Measurements from ENCODE around the gene APBB2. TPM values are rescaled to one million over a fixed set of nuclear protein-coding genes. Genes with fewer than 3 reads are reported as not detected.
A peak's percentile ranks its signal among the peaks of the same experiment; 100 is the strongest.

The APBB2 gene
- total RNA-seq (10 to 100 TPM; 22.3 to 35.4 (median 27.8) TPM), polyA plus RNA-seq (10 to 100 TPM in 1 of 2 donors, 1 to 10 TPM in 1; 5.2 to 12.0 TPM)
- long read RNA-seq, donor 1, partial matches to known transcripts: 3 of 11 reads
- long read RNA-seq, donor 1, other reads (novel, unspliced or antisense): 3 of 11 reads
- long read RNA-seq, donor 2, partial matches to known transcripts: 8 of 11 reads
- long read RNA-seq, donor 2, other reads (novel, unspliced or antisense): 3 of 11 reads
- long read RNA-seq, donor 3, full-length matches to known transcripts: 6 of 31 reads
- long read RNA-seq, donor 3, partial matches to known transcripts: 8 of 31 reads
- long read RNA-seq, donor 3, other reads (novel, unspliced or antisense): 17 of 31 reads

DNA sequence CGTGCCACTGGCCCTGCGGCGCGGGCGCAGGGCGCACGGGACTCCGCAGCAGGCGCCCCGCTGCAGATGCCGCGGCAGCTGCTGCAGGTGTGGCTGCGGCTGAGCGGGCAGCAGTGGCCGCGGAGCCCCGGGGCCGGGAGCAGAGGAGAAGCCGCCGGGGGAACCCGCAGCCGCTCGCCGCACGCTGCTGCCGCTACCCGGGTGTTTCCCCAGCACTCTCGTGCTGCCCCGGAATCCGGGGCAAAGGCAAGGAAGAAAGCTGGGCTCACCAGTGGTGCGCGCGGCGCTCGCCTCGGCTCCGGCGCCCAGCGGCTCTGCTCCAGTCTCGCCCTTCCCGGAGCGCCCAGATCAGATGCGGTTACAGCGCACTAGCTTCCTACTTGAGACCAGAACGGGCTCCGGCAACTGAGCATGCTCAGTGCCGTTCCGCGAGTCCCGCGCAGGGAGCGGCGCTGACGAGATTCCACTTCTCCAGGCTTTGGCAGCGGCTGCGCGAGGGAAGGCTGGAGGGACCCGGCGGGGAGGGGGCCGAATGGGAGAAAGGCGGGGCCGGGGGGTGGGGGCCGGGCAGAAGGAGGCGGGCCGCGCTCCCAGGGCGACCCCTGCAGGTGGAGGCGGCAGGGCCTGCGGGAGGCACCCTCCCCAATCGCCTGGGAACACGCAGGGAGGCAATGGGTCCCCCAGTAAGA, at the start of gene APBB2:
TSS of gene APBB2 (minus strand) at position 407 of the 689 bp plus-strand sequence. CDS start 181,288 bp downstream, outside the sequence.
- WGBS, 2 donors: 0% methylated on average over 56 to 71 of the region's 71 CpGs
- intact Hi-C loops (cut with DNase I): loop anchor here (1.0 to 10.0 kb wide), 15 partner anchors 72 to 479 kb away; no protein-coding TSS in a partner anchor
- H3K4me1 ChIP-seq: peaks cover 0 to 69% (median 38%) of the 10 kb centered on the region in 9 donors

DNA sequence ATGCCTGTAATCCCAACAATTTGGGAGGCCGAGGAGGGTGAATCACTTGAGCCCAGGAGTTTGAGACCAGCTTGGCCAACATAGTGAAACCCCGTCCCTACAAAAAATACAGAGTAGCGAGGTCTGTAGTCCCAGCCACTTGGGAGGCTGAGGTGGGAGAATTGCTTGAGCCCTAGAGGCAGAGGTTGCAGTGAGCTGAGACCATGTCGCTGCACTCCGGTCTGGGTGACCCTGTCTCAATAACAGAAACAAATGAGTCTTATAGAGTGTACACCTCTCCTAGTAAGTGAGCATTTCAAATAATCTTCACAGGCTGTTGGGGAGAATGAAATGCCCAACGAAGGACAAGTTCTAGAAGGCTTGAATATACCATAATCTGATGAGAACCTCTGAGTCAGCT, 47.9 kb upstream of the APBB2 start:
- Histone ChIP-seq H3K4me3 (no peak overlapping the region), H3K9me3 (no peaks in the 10 kb centered on the region), H3K27me3 (peaks cover 0 to 26% (median 11%) of the 10 kb centered on the region in 7 donors), H3K4me1 (peaks cover 4 to 10% (median 8%) of the 10 kb centered on the region in 9 donors), H3K27ac (no peak overlapping the region), H3K36me3 (peaks cover 0 to 14% (median 0%) of the 10 kb centered on the region in 9 donors)
- intact Hi-C loops (cut with DNase I): no loop called here
- TF ChIP-seq CTCF (IDR thresholded peaks at IDR 0.05): no peak
- DNase-seq (no peak), ATAC-seq (no peak)
- 93 to 95% methylated on average over 6 of the region's 6 CpGs for WGBS, 2 donors

More for the DNA sequence above, at the start of gene APBB2:
- peak; percentile 93 to 96 (median 94) for ATAC-seq
- peaks cover 0 to 53% (median 0%) of the 10 kb centered on the region in 7 donors for H3K27me3 ChIP-seq
- peaks cover 0 to 3% (median 0%) of the 10 kb centered on the region in 11 donors for H3K9me3 ChIP-seq
- no peaks in the 10 kb centered on the region for H3K36me3 ChIP-seq
- H3K4me3 ChIP-seq: peak within 1 kb of the TSS; percentile 64 to 98 (median 92)
- peak; percentile 84 to 96 (median 94) for TF ChIP-seq CTCF (IDR thresholded peaks at IDR 0.05)
- peak within 1 kb of the TSS; percentile 81 to 96 (median 88) for H3K27ac ChIP-seq
- peak; percentile 95 to 96 for DNase-seq

DNA sequence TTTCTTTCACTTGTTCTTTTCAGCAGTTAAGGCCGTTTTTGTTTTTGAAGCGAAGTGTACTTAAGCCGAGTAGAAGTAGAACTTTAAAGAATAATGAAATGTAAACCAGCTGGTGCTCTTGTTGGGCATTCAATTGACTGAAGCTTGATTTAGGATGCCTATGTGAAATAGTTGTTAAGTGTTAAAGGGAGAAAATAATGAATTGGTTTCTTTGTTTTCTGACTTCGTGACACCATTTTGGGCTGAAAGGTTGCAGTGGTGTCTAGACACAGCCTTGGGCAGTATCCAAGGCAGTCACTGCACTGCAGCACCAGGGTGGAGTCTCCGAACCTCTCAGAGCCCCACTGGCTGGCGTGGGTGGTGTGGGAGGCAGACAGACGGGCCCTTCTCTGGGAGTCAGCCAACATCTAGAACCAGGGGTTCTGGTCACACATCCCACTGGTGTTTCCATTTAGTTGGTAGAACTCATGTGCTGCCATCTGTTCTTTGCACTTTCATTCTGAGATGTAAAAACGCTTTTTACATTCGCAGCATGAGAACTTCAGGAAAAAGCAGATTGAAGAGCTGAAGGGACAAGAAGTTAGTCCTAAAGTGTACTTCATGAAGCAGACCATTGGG, 45.9 kb upstream of the APBB2 start:
- ATAC-seq (no peak), DNase-seq (no peak)
- Histone ChIP-seq H3K27me3 (peaks cover 0 to 46% (median 20%) of the 10 kb centered on the region in 7 donors), H3K4me1 (peaks cover 8 to 21% (median 16%) of the 10 kb centered on the region in 9 donors), H3K4me3 (no peak overlapping the region), H3K9me3 (no peaks in the 10 kb centered on the region), H3K36me3 (peaks cover 0 to 14% (median 0%) of the 10 kb centered on the region in 9 donors), H3K27ac (no peak overlapping the region)
- TF ChIP-seq CTCF (IDR thresholded peaks at IDR 0.05): no peak
- intact Hi-C loops (cut with DNase I): no loop called here
- WGBS, 2 donors: 93 to 96% methylated on average over 9 of the region's 9 CpGs

DNA sequence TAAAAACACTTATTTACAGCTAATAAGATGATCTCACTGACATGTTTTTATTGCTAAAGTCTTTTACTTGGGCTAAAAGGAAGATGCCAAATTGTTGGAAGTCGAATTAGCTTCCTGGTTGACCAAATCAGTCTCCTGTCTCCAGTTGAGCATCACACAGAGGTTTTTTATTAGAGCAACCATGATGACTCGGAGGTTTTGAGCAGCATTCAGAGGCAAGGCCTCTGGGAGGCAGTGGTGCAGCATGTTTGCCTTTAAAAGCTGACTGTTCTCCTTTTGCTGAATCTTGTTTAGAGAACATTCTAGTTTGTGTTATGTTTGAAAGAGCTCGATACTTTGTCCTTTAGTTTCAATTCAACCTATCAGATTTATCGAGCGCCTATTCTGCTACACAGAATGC, 44.4 kb upstream of the APBB2 start:
- Histone ChIP-seq H3K4me3 (no peak overlapping the region), H3K36me3 (peaks cover 0 to 8% (median 0%) of the 10 kb centered on the region in 9 donors), H3K4me1 (peaks cover 8 to 21% (median 16%) of the 10 kb centered on the region in 9 donors), H3K27ac (no peak overlapping the region), H3K9me3 (no peaks in the 10 kb centered on the region), H3K27me3 (peaks cover 0 to 61% (median 20%) of the 10 kb centered on the region in 7 donors)
- TF ChIP-seq CTCF (IDR thresholded peaks at IDR 0.05): peak in 7 of 9 donors; percentile 22 to 61 (median 40)
- intact Hi-C loops (cut with DNase I): loop anchor here in 2 of 10 donors (10.0 kb wide), 1 partner anchor 626 kb away; no protein-coding TSS in a partner anchor
- ATAC-seq: peak in 5 of 8 donors; percentile 48 to 71 (median 59)
- WGBS, 2 donors: 81% methylated on average over 5 of the region's 5 CpGs
- DNase-seq: no peak

All from heart right ventricle (tissue), 16 donors.